ENCODE measurements around the gene BBLN. TPM values are rescaled to one million over a fixed set of nuclear protein-coding genes. Genes with fewer than 3 reads are reported as not detected.

BBLN gene
- total RNA-seq, 1 experiment from 2014 or later: 70.4 TPM

GRCh38 chr9:128206916-128207910 is 47.1 kb downstream of the BBLN start:
- no peaks in the 10 kb centered on the region for H3K9me3 Mint-ChIP-seq (ENCODE audit: unreplicated experiment)
- TF ChIP-seq CTCF (IDR thresholded peaks at IDR 0.05; ENCODE audit: unreplicated experiment): no peak
- H3K4me1 Mint-ChIP-seq (ENCODE audit: insufficient read depth, unreplicated experiment): peaks cover 5% of the 10 kb centered on the region
- CTCF ChIA-PET: interaction anchor here (0.7 to 1.7 kb wide), 3 partner anchors 32 to 88 kb away, joined by 3 to 5 read pairs (median 3); no protein-coding TSS in a partner anchor
- intact Hi-C loops (cut with micrococcal nuclease): no loop called here
- no peak overlapping the region for H3K27ac Mint-ChIP-seq (ENCODE audit: low read depth, unreplicated experiment)
- POLR2A ChIA-PET: interaction anchor here (1.0 kb wide), 1 partner anchor 12 kb away, joined by 3 read pairs; no protein-coding TSS in a partner anchor
- H3K36me3 Mint-ChIP-seq (ENCODE audit: insufficient read depth, unreplicated experiment): no peaks in the 10 kb centered on the region
- no TSS peak for BruUV-seq (replicated peaks)
- peaks cover 39% of the 10 kb centered on the region for H3K27me3 Mint-ChIP-seq (ENCODE audit: insufficient read depth, unreplicated experiment)
- no peak overlapping the region for H3K4me3 Mint-ChIP-seq (ENCODE audit: unreplicated experiment)
- DNase-seq (ENCODE audit: unreplicated experiment): no peak

- no TSS peak for BruUV-seq (replicated peaks)
- no peaks in the 10 kb centered on the region for H3K9me3 Mint-ChIP-seq (ENCODE audit: unreplicated experiment)
- CTCF ChIA-PET: interaction anchor here (0.7 to 1.7 kb wide), 2 partner anchors 49 to 87 kb away, joined by 3 to 5 read pairs; no protein-coding TSS in a partner anchor
Measured at GRCh38 chr9:128208386-128208785, 48.3 kb downstream of the BBLN start.

GRCh38 chr9:128208946-128209669 is 49.0 kb downstream of the BBLN start:
- H3K4me3 Mint-ChIP-seq (ENCODE audit: unreplicated experiment): no peak overlapping the region
- intact Hi-C loops (cut with micrococcal nuclease): no loop called here
- ChIA-PET POLR2A (no interaction called here), CTCF (no interaction called here)
- peaks cover 44% of the 10 kb centered on the region for H3K27me3 Mint-ChIP-seq (ENCODE audit: insufficient read depth, unreplicated experiment)
- no peak for DNase-seq (ENCODE audit: unreplicated experiment)
- no peaks in the 10 kb centered on the region for H3K36me3 Mint-ChIP-seq (ENCODE audit: insufficient read depth, unreplicated experiment)
- no peaks in the 10 kb centered on the region for H3K9me3 Mint-ChIP-seq (ENCODE audit: unreplicated experiment)
- TF ChIP-seq CTCF (IDR thresholded peaks at IDR 0.05; ENCODE audit: unreplicated experiment): no peak
- BruUV-seq (replicated peaks): no TSS peak
- H3K4me1 Mint-ChIP-seq (ENCODE audit: insufficient read depth, unreplicated experiment): peaks cover 5% of the 10 kb centered on the region
- H3K27ac Mint-ChIP-seq (ENCODE audit: low read depth, unreplicated experiment): no peak overlapping the region

More at GRCh38 chr9:128208386-128208785, 48.3 kb downstream of the BBLN start:
- Mint-ChIP-seq H3K36me3 (ENCODE audit: insufficient read depth, unreplicated experiment) (no peaks in the 10 kb centered on the region), H3K4me1 (ENCODE audit: insufficient read depth, unreplicated experiment) (peaks cover 5% of the 10 kb centered on the region), H3K27ac (ENCODE audit: low read depth, unreplicated experiment) (no peak overlapping the region), H3K27me3 (ENCODE audit: insufficient read depth, unreplicated experiment) (peaks cover 46% of the 10 kb centered on the region), H3K4me3 (ENCODE audit: unreplicated experiment) (no peak overlapping the region)
- intact Hi-C loops (cut with micrococcal nuclease): no loop called here
- no peak for DNase-seq (ENCODE audit: unreplicated experiment)
- no peak for TF ChIP-seq CTCF (IDR thresholded peaks at IDR 0.05; ENCODE audit: unreplicated experiment)
- POLR2A ChIA-PET: no interaction called here

All from MCF 10A (cell line).